Inferior parietal cortex (tissue), 1 donor: Measurements from ENCODE around the gene EIF3B.
"Not testable (repeated sequence)": the region's sequence is repeated elsewhere in the genome, so short reads cannot be mapped to it uniquely, and the experiment has no call there.

Experiments
- DNase-seq: peaks from one replicate; pipeline ENCODE4 v3.0.0-alpha.2; 2016; ENCODE audit errors: extremely low spot score

EIF3B gene

DNA sequence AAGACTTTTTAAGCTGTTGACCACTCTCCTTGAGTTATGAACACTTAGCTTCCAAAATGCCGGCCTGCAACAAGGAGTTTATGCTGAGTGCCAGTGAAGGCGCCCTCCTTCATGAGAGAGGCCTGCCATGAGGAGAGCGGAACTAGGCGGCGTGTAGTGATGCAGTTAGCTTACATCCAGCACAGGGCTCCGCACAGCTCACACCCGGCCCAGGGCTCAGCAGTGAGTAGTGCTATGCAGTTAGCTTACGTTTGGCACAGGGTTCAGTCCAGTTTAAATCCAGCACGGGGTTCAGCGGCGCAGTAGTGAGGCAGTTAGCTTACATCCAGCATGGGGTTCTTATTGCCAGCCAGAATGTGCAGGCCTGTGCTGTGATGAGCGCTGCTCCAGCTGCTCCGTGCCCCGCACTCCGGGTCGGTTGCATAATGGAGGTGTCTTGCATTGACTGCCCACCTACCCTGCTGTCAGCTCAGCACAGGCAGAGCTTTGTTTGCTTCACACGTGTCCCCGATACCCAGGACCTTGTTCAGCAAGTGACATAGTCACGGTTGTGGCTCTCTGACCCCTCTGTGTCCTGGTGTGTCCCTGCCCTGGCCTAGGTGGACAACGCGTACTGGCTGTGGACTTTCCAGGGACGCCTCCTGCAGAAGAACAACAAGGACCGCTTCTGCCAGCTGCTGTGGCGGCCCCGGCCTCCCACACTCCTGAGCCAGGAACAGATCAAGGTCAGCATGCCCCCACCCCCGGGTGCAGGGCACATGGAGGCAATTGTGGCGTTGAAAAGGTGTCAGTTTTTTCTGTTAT, 21.9 kb downstream of the EIF3B start:
- DNase-seq, result no peak

DNA sequence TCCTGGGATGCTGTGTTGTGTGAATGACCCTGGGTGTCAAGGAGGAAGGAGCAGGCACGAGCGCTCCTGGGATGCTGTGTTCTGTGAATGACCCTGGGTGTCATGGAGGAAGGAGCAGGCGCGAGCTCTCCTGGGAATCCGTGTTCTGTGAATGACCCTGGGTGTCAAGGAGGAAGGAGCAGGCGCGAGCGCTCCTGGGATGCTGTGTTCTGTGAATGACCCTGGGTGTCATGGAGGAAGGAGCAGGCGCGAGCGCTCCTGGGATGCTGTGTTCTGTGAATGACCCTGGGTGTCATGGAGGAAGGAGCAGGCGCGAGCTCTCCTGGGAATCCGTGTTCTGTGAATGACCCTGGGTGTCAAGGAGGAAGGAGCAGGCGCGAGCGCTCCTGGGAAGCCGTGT, 22.9 kb downstream of the EIF3B start:
- not testable (repeated sequence) for DNase-seq

DNA sequence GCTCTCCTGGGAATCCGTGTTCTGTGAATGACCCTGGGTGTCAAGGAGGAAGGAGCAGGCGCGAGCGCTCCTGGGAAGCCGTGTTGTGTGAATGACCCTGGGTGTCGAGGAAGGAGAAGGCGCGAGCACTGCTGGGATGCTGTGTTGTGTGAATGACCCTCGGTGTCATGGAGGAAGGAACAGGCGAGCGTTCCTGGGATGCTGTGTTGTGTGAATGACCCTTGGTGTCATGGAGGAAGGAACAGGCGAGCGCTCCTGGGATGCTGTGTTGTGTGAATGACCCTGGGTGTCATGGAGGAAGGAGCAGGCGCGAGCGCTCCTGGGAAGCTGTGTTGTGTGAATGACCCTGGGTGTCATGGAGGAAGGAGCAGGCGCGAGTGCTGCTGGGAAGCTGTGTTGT, 23.5 kb downstream of the EIF3B start:
- not testable (repeated sequence) for DNase-seq

DNA sequence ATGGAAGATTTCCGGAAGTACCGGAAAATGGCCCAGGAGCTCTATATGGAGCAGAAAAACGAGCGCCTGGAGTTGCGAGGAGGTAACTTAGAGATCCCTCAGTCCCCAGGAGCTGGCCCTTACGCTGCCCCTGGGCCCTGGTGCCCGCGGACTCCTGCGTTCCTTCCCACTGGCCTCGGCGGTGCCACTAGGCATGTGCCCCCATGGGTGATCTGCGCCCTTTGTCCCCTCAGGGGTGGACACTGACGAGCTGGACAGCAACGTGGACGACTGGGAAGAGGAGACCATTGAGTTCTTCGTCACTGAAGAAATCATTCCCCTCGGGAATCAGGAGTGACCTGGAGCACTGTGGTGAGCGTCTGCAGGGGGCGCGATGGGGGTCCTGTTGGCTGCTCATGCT, 24.5 kb downstream of the EIF3B start:
- no peak for DNase-seq

DNA sequence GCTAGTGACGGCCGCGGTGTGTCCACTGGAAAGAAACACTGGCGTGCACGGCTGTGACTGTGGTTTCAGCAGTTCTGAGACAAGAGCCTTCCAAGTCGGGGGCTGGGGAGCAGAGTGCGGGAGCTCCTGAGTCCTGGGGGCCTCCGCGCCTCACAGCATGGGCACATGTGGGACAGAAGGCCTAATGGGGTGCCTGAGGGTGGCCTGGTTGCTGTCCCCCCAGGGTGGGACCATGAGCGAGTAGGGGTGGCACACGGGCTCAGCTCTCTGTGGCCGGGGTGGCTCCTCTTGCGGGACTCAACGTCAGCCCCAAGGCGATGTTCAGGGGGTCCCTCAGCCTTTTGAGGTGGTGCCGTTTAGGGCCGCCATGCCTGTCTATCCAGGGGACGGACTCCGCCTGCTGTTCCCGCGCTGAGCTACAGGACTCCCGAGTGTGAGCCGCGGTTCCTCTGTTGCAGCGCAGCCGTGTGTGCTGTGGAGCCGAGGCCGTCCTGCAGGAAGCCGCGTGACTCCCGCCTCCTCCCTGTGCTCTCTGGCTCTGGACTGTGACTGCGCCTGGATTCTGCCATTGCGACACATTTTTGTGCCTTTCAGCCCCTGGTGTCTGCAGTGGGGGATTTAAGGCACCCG, 25.3 kb downstream of the EIF3B start:
- no peak for DNase-seq

DNA sequence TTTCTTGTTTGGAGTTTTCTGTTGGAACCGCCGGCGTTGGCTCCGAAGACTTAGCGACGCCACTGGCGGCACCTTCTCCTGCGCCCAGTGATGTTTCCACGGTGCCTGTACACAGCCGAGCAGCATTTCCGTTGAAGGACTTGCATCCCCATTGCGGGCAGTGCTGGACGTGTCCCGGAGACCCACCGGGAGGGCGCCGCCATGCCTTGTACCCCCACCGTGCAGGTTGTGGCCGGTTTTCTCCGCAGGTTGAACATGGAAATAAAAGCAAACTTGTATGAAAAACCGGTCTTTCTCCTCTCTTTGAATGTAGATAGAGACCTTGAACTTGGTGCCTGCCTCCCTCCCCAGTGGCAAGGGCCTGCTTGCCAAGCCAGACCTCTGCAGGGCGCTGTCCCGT, 25.8 kb downstream of the EIF3B start:
- DNase-seq, result no peak

DNA sequence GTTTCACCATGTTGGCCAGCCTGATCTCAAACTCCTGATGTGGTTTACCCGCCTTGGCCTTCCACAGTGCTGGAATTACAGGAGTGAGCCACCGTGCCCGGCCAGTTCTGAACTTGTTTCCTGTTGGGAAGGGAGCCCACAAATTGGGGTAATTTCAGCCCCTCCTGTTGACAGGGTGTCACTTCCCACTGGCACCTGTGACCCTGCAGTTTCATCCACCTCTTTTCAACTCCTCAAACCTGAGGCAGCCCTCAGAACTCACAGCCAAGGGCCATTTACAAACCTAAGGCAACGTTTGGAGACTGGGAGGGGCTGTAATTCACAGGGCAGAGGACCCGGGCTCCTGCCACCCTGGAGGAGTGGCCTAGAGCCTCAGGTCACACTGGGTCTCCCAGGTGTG, 26.6 kb downstream of the EIF3B start:
- DNase-seq, result no peak

DNA sequence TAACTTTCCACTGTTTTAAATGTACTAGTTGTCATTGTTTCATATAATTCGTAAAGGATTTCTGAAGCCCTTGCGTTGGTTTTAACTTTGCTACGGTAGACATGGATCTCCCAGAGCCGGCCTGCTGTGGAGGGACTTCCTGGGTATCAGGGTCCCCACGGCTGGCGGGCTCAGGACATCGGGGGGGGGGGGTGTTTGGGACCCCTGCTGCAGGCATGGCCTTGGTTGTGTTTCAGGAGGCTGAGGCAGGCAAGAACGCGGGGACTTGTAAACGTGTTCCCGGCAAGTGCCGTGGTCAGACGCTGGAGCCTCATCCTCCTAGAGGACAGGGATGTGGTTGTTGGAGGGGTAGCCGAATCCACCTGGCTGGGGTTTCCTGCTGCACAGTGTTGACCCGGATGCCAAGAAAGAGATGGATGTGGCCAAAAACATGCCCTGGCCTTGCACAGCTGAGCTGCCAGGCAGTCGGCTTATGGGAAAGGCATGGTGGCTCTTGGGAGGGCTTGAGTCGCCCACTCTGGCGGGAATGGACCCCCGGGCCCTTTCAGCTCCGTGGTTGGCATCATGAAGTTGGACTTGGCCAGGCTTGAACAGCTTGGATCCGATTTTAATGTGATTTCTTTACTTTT, 27.4 kb downstream of the EIF3B start:
- DNase-seq, result no peak

DNA sequence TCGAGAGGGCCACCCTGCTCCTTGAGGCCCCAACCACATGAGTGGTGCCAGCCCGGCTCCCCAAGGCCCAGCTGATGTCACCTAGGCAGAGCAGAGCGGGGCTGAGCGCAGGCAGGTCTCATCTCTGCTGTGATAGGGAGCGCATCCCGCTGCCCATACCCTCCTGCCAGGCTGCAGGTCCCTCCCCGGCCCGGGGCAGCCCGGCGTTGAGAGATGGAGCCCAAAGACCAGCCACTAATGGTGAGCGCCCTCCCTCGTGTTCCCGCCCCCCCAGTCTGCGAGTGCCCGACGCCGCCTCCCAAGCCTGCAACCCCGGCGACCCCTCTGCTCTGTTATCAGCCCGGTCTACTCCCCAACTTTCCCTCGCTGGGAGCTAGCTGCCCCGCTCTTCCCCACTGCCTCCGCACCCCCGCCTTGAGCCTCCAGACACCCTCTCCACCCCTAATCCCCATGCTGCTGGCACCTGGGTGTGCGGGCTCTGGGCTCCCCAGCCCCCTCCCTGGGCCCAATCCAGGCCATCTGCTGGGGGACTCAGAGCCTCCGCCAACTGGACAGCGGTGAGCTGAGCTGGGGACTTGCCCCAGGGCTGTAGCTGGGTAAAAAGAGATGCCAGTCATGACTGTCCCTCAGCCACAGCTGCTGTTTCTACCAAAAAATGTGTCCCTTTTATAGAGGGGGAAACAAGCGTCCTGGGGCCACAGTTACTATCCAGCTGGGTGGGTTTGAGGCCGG, 29.1 kb downstream of the EIF3B start:
- no peak for DNase-seq

DNA sequence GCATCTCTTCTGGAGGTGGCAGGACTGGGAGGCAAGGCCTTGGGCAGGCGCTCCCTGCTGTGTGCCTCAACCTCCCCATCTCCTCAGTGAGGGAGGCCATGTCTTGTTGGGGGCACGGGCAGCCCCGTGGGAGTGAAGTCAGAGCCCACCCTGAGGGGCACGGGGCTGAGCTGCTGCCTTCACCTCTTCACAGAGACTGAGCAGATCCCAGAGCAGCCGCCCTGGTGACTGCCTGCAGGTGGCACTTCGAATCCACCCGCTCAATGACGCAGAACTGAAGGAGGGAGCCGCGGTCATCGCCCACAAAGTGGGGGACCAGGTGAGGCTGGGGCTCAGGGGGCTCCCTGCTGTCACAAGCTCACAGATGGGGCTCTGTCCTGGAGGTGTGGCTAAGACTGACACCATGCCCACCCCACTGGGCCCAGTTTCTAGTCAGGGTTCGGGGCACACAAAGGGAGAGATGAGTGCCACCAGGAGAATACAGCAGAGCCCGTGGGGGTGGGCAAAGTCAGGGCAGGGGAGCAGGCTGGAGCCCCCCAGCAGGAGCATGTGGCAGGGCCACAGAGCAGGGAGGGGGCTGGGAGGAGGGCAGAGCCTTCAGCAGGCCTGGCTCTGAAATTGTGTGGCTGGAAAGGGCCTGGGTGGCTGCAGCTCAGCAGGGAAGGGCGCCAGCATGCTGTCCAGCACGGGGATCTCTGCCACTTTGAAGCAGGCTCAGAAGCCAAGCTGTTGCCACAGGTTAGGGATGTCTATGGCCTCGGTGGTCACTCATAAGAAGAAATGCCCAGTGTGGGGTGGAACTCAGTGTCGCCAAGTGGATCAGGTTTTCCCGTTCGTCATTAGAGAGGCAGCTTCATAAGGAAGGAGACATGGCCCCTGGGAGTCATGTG, 30.0 kb downstream of the EIF3B start:
- no peak for DNase-seq

DNA sequence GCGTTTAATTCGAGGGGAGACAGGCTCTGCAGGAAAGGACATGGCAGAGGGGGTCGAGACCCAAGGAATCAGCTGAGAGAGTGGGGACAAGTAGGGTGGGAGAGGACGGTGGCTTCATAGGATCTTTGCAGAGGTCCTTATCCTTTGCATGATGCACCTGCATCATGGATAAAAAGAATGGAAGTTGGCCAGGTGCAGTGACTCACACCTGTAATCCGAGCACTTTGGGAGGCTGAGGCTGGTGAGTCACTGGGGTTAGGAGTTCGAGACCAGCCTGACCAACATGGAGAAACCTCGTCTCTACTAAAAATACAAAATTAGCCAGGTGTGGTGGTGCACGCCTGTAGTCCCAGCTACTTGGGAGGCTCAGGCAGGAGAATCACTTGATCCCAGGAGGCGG, 31.5 kb downstream of the EIF3B start:
- not testable (repeated sequence) for DNase-seq

DNA sequence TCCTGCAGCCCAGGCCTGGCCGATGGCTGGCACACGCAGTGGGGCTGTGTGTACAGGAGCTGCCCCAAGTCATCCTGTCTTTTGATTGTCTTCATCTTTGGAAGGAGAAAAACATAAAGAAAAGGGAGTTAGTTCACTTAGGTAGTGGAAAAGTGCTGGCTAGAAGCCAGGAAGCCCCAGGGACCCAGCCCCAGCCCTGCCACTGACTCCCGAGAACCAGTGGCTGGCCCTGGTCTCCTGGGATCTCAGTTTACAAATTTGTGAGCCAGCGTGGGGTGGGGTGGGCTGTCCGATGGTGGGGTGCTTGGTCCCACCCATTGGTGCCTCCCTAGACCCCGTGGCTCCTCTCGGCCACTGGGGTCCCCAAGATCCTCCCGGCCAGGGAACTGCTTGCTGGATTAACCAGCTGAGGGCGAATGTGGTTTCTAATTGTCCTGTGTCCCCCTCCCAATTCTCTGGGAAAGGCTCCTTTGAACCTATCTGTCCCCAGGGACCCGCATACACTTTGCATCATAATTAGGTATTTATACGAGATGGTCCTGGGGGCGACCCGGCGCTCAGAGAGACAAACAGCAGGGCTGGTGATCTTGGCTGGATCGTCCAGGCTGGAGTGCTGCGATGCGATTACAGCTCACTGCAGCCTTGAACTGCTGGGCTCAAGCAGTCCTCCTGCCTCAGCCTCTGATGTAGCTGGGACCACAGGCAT, 32.5 kb downstream of the EIF3B start:
- no peak for DNase-seq

DNA sequence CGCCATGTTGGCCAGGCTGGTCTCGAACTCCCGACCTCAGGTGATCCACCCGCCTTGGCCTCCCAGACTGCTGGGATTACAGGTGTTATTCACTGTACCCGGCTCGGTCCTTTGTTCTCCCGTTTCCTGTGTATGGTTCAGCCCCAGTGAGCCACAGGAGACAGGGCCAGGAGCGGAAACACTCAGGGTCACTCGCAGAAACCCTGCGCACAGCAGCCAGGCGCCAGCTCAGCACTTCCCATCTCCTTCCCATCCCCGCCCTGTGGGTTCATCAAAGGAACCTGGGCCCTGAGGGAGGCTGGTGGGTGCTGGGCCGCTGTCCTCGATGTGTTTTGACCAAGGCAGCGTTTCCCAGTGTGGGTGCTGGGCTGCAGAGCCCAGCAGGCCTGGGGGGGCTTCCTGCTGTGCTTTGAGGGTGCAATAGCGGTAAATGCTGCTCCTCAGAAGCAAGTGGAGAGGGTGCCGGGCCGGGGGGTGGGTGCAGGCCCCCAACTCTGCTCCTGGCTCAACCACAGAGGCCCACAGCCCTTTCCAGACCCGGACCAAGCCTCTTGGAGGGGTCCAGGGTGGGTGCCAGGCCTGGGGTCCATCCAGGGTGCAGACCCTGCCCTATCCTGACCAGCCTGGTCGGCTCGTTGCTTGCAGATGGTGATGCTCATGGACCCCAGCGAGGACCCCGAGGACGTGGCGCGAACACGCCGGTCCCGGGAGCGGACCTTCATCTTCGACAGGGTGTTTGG, 33.4 kb downstream of the EIF3B start:
- no peak for DNase-seq

DNA sequence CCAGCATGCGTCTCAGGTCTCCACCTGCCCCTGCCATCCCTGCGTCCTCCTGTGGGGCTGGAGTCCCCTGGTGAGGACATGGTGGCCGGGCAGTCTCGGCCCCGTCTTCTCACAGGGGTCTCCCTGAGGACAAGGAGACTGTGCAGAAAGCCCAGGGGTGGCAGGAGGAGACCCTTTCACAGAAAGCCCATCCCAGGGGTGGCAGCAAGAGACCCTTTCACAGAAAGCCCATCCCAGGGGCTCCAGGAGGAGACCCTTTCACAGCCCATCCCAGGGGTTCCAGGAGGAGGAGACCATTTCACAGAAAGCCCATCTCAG, 34.0 kb downstream of the EIF3B start:
- no peak for DNase-seq

DNA sequence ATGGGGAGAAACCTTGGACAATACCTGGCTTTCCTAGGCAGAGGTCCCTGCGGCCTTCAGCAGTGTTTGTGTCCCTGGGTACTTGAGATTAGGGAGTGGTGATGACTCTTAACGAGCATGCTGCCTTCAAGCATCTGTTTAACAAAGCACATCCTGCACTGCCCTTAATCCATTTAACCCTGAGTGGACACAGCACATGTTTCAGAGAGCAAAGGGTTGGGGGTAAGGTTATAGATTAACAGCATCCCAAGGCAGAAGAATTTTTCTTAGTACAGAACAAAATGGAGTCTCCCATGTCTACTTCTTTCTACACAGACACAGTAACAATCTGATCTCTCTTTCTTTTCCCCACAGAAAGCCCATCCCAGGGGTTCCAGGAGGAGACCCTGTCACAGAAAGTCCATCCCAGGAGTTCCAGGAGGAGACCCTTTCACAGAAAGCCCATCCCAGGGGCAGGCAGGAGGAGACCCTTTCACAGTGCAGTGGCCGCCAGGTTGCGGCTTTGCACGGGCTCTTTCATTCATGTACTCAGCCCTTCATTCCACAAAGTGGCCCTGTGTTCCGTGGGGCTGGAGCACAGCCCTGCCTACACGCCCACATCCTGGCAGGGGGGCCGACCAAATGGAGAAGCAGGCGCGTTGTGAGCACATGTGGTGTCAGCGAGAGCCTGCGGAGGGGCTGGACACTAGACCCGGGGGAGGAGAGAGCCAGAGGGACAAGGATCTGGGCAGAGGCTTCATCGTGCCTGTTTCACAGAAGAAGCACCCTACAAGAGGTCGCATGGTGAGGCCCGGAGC, 35.6 kb downstream of the EIF3B start:
- peak; percentile 51 for DNase-seq

DNA sequence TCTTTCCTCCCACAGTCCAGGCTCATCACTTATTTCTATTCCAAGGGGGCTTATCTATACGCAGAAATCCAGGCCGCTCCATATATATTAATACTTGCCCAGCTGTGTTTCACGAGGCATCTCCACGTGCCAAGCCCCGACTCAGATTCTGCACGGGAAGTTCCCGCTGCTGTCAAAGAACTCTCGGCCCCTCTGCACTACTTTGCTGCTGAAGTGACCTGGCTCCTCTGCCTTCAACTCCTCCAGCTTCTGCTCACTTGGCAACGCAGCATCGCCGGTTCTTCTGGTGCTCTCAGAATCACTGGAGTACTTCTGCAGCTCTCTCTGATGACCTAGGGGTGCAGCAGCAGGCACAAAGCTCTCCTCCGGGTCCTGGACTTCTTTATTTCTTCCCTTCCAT, 39.1 kb downstream of the EIF3B start:
- no peak for DNase-seq

DNA sequence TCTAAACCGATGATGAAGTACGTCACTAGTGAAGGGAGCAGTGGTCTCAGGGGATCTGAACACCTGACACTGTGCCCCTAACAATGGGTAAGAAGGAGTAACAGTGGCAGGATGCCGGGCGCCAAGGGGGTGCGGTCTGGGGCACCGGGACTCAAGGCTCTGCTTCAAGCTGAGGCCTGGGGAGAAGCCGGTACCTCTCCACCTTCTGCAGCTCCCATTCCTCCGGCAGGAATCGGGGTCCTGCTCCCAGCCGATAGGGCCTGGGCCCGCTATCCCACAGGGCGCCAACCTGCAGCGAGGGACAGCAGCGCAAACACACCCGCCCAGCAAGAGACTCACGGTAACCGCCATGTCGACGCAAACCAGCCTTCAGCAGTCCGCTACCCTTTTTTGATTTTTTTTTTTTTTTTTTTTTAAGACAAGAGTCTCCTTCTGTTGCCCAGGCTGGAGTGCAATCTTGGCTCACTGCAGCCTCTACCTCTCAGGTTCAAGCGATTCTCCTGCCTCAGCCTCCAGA, 40.0 kb downstream of the EIF3B start:
- no peak for DNase-seq

DNA sequence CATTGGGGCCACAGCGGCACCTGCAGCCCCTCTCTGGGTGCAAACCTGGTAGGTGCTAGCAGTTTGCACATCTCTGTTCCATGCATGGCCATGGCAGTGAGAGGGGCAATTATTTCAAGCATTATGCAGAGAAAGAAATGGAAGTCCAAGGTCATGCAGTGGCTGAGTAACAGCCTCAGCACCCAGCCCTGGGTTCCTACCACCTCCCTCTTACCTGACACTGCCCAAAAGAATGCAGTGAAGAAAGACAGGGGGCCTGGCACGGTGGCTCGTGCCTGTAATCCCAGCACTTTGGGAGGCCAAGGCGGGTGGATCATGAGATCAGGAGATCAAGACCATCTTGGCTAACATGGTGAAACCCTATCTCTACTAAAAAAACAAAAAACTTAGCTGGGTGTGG, 43.9 kb downstream of the EIF3B start:
- no peak for DNase-seq
